GM18511 (cell line): Measurements from ENCODE around the gene ITGAE.
"Not testable (repeated sequence)": the region's sequence is repeated elsewhere in the genome, so short reads cannot be mapped to it uniquely, and the experiment has no call there.

ENCODE experiments used
- ATAC-seq: cut with Tn5 transposase; IDR thresholded peaks from one replicate; pipeline ENCODE4 v1.9.1; 2021; ENCODE audit warnings: mild to moderate bottlenecking, moderate library complexity; ENCODE audit not compliant: unreplicated experiment

Gene ITGAE, protein sequence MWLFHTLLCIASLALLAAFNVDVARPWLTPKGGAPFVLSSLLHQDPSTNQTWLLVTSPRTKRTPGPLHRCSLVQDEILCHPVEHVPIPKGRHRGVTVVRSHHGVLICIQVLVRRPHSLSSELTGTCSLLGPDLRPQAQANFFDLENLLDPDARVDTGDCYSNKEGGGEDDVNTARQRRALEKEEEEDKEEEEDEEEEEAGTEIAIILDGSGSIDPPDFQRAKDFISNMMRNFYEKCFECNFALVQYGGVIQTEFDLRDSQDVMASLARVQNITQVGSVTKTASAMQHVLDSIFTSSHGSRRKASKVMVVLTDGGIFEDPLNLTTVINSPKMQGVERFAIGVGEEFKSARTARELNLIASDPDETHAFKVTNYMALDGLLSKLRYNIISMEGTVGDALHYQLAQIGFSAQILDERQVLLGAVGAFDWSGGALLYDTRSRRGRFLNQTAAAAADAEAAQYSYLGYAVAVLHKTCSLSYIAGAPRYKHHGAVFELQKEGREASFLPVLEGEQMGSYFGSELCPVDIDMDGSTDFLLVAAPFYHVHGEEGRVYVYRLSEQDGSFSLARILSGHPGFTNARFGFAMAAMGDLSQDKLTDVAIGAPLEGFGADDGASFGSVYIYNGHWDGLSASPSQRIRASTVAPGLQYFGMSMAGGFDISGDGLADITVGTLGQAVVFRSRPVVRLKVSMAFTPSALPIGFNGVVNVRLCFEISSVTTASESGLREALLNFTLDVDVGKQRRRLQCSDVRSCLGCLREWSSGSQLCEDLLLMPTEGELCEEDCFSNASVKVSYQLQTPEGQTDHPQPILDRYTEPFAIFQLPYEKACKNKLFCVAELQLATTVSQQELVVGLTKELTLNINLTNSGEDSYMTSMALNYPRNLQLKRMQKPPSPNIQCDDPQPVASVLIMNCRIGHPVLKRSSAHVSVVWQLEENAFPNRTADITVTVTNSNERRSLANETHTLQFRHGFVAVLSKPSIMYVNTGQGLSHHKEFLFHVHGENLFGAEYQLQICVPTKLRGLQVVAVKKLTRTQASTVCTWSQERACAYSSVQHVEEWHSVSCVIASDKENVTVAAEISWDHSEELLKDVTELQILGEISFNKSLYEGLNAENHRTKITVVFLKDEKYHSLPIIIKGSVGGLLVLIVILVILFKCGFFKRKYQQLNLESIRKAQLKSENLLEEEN

DNA sequence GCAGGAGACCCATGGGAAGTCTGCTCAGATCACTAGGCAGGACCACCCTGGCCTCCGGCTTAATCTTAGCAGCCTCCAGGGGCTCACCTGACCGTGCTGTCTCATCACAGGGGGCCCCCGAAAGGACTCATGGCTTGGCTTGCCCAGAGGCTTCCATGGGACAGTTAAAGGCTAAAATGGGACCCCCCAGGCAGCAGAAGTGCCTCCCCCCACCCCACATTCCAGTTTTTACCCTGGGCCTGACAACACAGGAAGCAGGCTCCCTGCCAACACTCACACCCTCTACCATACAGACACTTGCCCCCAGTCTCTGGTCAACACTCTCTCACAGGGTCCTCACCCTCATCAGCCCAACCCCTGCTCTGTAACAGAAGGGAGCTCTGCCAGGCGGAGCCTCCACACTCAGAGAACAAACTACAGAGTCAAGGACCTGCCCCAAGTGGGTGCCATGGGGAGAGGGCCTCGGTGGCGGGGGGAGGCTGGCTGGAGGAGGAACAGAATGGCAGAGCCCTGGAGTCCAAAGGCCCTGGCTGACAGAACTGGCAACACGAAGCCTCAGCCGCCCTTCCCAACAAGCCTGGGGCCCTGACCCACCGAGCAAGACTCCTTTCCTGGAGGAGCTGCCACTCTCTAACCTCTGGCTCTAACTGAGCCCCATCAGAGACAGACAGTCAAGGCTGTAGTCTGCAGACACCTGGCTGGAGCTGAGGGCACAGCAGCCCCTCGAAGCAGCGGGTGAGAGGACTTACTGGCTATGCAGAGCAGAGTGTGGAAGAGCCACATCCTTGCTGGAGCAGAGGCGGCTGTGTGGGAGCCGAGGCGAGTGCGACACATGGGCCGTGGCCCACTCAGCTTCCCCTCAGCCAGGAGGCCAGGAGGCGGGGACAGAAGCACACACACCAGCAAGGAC is at the start of gene ITGAE:
ITGAE (minus strand) TSS at position 827 of the 910 bp plus-strand sequence; CDS start at position 783, 44 bp downstream.
- no peak for ATAC-seq

DNA sequence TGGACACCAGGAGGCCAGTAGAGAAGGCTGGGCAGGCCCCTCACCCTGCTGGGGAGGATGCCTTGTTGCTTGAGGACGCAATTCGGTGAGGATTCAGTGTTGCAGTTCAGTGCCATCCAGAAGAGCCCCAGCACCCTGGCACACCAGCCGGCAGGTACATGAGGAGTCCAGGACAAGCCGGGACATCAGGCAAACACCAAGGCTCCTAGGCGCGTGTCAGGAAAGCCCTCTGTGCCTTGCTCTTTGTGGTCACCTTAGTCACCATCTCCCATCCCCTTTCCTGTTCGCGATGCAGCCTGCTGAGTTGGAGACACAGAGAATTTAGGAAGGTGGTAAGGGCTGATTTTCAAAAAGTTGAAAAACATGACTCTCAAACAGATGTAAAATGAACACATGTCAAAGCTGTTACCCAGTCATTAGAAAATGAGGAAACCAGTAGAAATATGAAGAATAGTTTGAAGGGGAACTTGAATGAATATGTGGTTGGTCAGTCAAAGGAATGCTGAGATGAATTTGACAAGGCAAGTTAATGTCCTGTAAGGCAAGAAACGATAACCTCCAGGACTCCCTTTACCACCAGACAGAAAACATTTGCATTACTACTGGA is 47.3 kb upstream of the ITGAE start:
- no peak for ATAC-seq

DNA sequence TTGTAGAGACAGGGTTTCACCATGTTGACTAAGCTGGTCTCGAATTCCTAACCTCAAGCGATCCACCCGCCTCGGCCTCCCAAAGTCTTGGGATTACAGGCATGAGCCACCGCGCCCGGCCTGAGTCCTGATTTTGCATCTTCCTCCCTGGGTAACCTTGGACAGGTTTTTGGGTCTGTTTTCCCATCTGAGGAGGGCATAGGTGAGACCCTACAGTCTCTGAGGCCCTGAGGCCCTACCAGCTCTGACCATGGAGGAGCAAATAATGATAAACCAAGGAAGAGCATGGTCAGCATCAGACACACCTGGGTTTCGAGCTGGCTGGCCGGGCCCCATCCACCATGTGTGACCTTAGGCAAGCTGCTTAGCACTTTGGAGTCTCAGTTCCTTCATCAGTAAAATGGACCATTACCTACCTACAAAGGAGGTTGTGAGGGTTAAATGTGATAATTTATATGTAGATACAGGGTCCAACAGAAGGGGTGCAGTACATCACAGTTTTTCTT is 46.2 kb upstream of the ITGAE start:
- ATAC-seq: no peak

DNA sequence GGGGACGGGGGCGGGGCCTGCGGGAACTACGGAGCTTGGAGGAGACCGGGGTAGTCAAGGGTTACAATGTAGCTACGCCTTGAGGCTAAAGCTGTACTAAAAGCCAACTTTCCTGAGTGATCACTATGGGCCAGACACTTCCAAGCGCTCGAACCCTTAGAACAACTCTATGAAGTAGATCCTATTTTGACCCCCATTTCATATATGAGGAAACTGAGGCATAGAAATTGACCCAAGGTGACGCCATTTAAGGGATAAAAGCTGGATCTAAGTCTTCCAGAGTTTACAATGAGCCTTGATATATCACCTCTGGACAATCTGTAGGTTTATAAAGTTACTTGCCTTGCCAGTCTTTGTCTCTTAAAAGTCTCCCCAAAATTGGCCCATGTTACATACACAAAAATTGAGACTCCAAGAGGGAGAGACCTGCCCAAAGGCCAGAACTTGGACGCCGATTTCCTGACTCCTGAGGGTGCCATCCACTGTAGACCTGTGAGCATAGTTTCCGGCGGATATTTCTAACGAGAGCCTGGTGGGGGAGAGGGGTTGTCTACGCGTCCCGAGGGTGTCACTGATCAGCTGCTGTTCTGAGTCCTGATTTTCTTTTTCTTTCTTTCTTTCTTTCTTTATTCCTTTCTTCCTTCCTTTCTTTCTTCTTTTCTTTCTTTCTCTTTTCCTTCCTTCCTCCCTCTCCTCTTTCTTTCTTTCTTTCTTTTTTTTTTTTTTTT is 45.6 kb upstream of the ITGAE start:
- no peak for ATAC-seq

DNA sequence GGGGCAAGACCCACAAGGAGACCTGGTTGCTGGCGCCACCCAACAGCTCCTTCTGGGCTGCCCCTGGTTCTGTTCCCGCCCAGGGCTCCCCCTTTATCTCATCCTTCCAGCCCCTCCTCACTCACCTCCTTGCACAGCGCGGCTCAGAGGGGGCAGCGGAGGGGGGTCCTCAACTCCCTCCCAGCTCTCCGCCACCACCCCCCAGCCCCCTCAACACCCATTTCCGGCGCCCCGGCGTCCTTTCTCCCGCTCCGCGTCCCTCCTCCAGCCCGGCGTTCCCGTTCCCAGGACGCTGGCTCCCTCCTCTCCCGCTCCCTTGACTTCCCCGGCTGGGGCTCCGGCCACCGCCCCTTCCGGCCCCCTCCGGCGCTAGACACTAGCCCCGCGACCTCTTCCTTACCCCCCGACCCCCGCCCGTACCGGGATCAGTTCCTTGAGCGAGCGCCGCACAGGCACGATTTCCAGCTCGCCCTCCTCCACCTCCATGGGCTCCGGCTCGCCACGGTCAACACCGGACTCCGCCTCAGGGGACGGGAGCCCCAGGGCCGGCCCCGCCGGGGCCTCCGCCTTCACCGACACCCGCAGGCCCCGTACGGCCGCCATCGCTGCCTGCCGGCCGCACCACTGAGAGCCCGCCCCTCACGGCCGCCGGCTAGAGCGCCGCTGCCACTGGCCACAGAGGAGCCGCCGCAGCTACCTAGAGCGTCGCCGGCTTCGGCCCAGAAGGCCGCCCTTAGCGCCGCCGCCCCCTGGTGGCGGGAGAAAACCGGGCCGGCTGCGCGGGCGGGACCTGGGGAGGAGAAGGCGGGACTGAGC is 44.8 kb upstream of the ITGAE start, which contains the start of gene NCBP3:
NCBP3 (minus strand) TSS at position 626 of the 816 bp plus-strand sequence; CDS start at position 603, 23 bp downstream.
- peak; percentile 92 for ATAC-seq

DNA sequence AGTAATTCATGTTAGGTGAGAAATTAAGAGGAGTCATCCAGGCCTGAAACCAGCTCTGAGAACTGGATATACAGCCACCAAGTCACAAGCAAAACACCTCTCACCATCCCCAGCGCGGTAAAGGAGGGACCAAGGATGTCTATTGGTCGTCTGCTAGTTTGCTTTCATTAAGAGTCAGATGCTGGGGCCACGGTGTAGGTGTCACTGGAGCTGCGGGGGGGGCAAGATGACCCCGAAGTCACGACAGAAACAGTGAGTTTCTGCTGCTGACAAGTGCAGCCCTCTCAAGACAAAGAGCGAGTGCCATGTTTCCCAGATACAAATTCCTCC is 44.3 kb upstream of the ITGAE start:
- ATAC-seq: peak; percentile 29

DNA sequence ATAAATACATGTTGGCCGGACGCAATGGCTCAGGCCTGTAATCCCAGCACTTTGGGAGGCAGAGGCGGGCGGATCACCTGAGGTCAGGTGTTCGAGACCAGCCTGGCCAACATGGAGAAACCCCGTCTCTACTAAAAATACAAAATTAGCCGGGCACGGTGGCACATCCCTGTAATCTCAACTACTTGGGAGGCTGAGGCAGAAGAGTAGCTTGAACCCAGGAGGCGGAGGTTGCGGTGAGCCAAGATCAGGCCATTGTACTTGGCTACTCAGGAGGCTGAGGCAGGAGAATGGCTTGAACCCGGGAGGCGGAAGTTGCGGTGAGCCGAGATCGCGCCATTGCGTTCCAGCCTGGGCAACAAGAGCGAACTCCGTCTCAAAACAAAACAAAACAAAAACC is 43.6 kb upstream of the ITGAE start:
- not testable (repeated sequence) for ATAC-seq

DNA sequence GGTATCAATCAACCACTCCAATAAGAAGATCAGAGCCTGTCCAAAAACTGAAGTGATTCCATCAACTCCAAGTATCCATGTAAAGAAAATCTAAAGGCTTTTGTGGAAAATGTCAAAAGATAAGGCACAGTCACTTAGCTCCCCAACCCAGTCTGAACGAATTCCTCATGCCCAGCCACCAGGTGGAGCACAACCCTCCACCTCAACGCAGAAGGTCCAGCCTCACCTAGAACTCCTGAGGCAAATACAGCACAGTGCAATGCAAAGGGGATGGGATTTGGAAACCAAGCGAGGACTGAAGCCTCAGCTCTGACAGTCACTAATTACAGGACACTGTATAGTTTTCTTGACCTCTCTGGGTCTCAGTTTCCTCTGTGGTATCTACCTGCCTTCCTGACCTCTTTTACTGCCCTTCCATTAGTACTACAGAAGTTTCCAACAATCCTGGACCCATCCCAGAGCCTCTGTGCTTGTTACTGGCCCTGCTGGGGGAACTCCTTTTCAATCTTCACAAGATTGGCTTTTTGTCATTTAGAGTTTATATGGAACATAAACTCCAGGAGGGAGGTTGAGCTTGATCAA is 43.0 kb upstream of the ITGAE start:
- ATAC-seq: no peak

DNA sequence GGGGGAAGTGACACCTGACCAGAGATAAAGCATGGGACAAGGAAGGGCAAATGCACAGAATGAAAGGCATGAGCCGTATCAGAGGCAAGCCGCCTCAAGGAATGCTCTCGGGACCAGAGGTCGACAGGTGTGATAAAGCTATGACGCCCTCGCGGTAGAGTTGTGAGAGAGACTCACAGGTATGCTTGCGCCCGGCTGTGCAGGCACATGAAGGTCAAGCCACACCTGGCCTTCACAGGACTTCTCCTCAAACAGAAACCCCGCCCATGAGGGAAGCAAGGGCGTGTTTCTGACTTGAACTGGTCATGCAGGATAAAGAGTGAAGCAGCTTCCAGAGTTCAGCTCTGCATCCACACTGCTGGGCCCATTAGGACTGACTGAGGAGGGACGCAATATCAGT is 37.2 kb upstream of the ITGAE start:
- ATAC-seq: no peak

DNA sequence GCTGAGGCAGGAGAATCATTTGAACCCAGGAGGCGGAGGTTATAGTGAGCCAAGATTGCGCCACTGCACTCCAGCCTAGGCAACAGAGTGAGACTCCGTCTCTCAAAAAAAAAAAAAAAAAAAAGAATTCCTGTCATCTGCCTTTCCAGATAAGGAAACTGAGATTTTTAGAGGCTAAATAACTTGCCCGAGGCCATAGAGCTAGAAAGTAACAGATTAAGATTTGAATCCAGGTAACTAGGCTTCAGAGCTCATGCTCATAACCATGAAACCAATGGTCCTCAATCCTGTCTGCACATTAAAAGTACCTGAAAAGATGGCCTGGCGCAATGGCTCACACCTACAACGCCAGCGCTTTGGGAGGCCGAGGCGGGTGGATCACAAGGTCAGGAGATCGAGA is 35.6 kb upstream of the ITGAE start:
- ATAC-seq: no peak

DNA sequence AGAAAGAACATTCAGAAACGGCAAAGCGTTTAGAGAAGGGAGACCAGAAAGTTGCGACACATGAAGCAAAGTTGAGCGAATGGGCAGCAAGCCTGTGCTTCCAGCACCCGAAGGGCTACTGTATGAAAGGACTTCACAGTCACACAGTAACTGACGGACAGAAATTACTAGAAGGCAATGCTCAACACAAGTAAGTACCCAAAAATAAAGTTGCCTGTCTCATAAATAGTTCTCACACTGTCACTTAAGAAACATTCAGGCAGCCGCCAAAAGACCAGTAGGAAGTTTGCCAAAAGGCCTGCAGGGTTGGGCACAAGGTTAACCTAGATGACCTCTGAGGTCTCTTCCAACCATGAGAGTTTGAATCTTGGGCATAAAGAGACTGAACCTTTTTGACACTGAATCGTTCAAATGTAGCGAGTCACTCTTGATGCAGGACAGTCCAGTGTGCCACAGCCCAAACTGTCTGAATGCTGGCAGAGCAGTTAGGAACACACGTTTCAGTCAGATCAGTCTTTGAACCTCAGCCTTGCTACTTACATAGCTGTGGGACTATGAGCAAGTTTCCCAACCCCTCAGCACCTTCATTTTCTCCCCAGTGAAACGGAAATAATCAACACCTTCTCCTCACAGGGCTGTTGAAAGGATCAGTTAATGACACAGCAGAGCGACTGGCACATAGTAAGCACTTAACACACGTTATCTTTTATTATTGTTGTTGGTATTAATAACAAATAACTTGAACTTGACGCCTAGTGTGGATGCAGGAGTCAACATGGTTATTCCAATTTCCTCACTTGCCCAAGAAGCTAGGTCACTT is 34.6 kb upstream of the ITGAE start:
- ATAC-seq: no peak

DNA sequence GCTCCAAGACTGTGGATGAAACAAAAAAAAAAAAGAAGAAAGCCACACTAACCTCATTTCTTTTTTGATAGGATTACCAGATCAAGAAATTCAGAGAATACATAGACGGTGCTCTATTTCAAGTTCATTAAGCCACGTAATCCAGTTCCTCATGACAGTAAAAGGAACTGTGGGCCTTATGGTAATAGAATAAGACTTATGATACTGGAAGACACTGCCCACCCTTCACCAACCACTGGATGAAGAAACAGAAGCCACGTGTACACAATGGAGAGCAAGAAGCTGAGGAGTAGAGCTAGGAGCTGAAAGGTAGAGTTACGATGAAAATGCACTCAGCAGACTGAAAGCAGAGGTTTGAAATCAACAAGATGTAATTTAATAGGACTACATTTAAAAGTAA is 33.8 kb upstream of the ITGAE start:
- no peak for ATAC-seq

DNA sequence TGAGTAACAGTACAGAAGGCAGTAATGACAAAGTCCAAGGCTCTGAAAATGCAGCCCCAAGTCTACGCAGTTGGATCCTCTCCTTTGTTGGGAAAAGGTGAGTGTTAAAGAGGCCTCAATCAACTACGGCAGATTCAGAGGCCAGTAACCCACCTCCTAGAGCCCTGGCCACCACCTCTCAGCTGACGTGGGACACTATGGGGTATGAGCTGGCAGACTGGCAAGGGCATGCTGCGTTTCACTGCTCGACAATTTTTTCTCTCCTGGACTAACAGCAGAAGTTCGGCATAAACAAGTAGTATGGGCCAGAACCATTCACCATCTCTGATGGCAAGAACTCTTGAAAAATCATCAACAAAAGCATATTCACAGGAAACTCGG is 27.9 kb upstream of the ITGAE start:
- ATAC-seq: no peak

DNA sequence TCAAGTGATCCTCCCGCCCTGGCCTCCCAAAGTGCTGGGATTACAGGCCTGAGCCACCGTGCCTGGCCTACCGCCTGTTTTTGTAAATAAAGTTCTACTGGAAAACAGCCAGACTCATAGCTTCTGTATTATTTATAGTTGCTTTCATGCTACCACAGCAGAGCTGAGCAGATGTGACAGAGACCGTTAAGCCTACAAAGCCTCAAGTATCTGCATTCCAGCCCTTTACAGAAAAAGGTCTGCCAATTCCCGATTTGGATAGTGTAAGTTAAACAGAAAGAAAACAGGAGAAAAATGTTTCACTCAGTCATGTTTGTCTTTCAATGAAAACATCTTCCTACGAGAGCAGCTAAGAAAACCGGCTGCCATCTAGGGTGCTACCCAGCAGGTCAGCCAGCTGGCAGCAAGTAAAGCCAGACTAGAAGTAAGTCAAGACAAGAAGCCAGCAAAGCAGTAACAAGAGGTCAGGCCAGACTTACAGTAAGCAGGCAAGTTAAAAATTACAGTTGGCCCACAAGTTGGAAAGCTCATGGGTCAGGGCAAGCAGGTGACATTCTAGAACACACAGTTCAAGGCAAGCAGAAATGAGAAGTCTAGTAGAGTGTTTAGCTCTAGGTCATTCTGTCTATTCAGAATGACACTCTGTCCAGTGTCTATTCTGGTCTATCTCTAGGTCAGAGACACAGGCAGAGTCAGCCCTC is 27.3 kb upstream of the ITGAE start:
- no peak for ATAC-seq

DNA sequence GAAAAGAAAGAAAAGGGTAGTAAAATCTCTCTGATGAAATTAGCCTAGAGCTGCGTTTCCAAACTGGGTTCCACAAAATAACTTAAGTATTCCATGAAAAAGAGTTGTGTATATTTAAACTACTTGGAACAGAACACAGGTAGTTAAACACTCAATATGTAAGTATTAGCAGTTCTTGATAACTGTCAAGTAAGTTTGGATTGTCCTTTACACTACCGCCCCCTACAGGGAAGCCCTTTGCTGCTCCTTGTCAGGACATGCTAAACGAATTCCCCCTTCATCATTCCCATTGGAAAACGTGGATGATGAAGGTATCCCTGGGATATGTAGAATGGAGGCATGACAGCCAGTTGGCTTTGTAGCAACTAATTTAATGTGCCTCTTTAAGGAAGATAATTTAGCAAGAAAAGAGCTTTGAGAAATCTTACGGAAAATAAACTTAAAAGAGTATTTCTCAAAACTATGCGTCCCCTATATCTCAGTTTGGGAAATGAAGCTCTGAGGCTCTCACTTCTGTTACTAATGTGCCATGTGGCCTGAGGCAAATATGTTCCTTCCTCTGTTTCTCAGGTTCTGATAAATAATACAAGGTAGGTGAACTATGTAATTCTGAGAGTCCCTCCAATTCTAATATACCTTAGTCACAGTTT is 26.3 kb upstream of the ITGAE start:
- no peak for ATAC-seq

DNA sequence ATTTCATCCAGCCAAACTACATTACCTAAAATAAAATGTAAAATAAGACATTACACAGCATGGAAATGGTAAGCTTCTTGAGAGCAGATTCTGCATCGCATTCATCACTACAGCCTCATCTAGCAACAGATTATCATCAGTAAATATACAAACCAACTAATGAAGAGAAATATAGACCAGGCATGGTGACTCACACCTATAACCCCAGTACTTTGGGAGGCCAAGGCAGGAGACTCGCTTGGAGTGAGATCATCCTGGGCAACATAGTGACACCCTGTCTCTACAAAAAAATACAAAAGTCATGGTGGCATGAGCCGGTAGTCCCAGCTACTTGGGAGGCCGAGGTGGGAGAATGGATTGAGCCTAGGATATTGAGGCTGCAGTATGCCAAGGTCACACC is 25.2 kb upstream of the ITGAE start:
- no peak for ATAC-seq
